Measurements from ENCODE around the gene ADCY2.

Gene ADCY2

GRCh38 chr5:7517006-7517405 lies 121.1 kb downstream of the ADCY2 start:
- DNase-seq, result no peak

- peak; percentile 2 for DNase-seq
These were observed 123.1 kb downstream of the ADCY2 start for GRCh38 chr5:7518947-7519560.

GRCh38 chr5:7519564-7519963 lies 123.6 kb downstream of the ADCY2 start:
- no peak for DNase-seq

- DNase-seq, result peak; percentile 3
These were observed 133.9 kb downstream of the ADCY2 start for GRCh38 chr5:7529880-7530279.

GRCh38 chr5:7533941-7534340 lies 138.0 kb downstream of the ADCY2 start:
- no peak for DNase-seq

GRCh38 chr5:7534505-7534904 lies 138.6 kb downstream of the ADCY2 start:
- no peak for DNase-seq

GRCh38 chr5:7537573-7537972 lies 141.6 kb downstream of the ADCY2 start:
- no peak for DNase-seq

GRCh38 chr5:7539571-7539970 lies 143.6 kb downstream of the ADCY2 start:
- DNase-seq, result no peak

- DNase-seq, result no peak
These were observed 145.0 kb downstream of the ADCY2 start for GRCh38 chr5:7540736-7541485.

GRCh38 chr5:7541898-7542297 lies 146.0 kb downstream of the ADCY2 start:
- DNase-seq, result no peak

GRCh38 chr5:7546555-7546954 lies 150.6 kb downstream of the ADCY2 start:
- no peak for DNase-seq

GRCh38 chr5:7548596-7548995 lies 152.7 kb downstream of the ADCY2 start:
- no peak for DNase-seq

GRCh38 chr5:7565559-7565958 lies 169.6 kb downstream of the ADCY2 start:
- no peak for DNase-seq

- DNase-seq, result no peak
These were observed 180.2 kb downstream of the ADCY2 start for GRCh38 chr5:7576023-7576715.

GRCh38 chr5:7577381-7577780 lies 181.4 kb downstream of the ADCY2 start:
- DNase-seq, result no peak

GRCh38 chr5:7578071-7578470 lies 182.1 kb downstream of the ADCY2 start:
- no peak for DNase-seq

GRCh38 chr5:7584749-7585148 lies 188.8 kb downstream of the ADCY2 start:
- no peak for DNase-seq

GRCh38 chr5:7585807-7586206 lies 189.9 kb downstream of the ADCY2 start:
- no peak for DNase-seq

GRCh38 chr5:7586480-7586879 lies 190.5 kb downstream of the ADCY2 start:
- DNase-seq, result no peak

GRCh38 chr5:7589800-7590199 lies 193.9 kb downstream of the ADCY2 start:
- DNase-seq, result no peak

- peak; percentile 23 for DNase-seq
These were observed 197.0 kb downstream of the ADCY2 start for GRCh38 chr5:7592910-7593309.

- no peak for DNase-seq
These were observed 201.2 kb downstream of the ADCY2 start for GRCh38 chr5:7597059-7597642.

- DNase-seq, result no peak
These were observed 211.0 kb downstream of the ADCY2 start for GRCh38 chr5:7606840-7607465.

Data from hematopoietic multipotent progenitor cell treated with erythropoietin and hydrocortisone succinate and interleukin-3 and kit ligand, for 4 days (in vitro differentiated cells).